Transverse colon (tissue), 4 donors: ENCODE measurements around the gene SLC24A3. TPM values are rescaled to one million over a fixed set of nuclear protein-coding genes. Genes with fewer than 3 reads are reported as not detected.
"Not testable (repeated sequence)": the region's sequence is repeated elsewhere in the genome, so short reads cannot be mapped to it uniquely, and the experiment has no call there.

Source experiments
- DNase-seq: peaks from one replicate; pipeline ENCODE4 v3.0.0-alpha.2; 2019
- H3K27ac ChIP-seq, 4 donors: fragments of 200-600 bp; sonication (generic); 2 replicates each; pipeline ENCODE4 v1.5.1; 2016 to 2018; ENCODE audit warnings: inconsistent platforms in 4 of 4
- H3K27me3 ChIP-seq: fragments of 200-600 bp; sonication (generic); 2 replicates; pipeline ENCODE4 v1.5.1; 2017; ENCODE audit warnings: inconsistent platforms
- H3K36me3 ChIP-seq, 4 donors: fragments of 200-600 bp; sonication (generic); 2 replicates each; pipeline ENCODE4 v1.5.1; 2017 to 2019; ENCODE audit warnings: inconsistent platforms in 4 of 4
- H3K4me1 ChIP-seq, 4 donors: fragments of 200-600 bp; sonication (generic); 2 replicates each; pipeline ENCODE4 v1.5.1; 2017 to 2020; ENCODE audit warnings: inconsistent platforms in 4 of 4
- H3K4me3 ChIP-seq, 4 donors: fragments of 200-600 bp; sonication (generic); 1 replicate in 1 of 4; 2 replicates in 3 of 4; pipeline versions ENCODE4 v1.5.1 to v1.6.1; 2017 to 2019; ENCODE audit warnings: inconsistent platforms in 4 of 4
- H3K9me3 ChIP-seq, 2 donors: fragments of 200-600 bp; sonication (generic); 2 replicates each; pipeline ENCODE4 v1.5.1; 2017 to 2019; ENCODE audit warnings: inconsistent platforms in 2 of 2
- EP300 ChIP-seq: sonication (generic); formaldehyde crosslinking; IDR thresholded peaks from one replicate; pipeline ENCODE4 v1.6.1; 2017; ENCODE audit warnings: antibody characterized with exemption, low read depth
- POLR2A ChIP-seq: fragments of 450-650 bp; IDR thresholded peaks from one replicate; pipeline ENCODE4 v1.6.1; 2016; ENCODE audit warnings: antibody characterized with exemption, mild to moderate bottlenecking, moderate library complexity
- POLR2AphosphoS5 ChIP-seq, 3 donors: sonication (generic); formaldehyde crosslinking; IDR thresholded peaks; one replicate each; pipeline ENCODE4 v1.6.1; 2016; ENCODE audit warnings: antibody characterized with exemption in 3 of 3
- WGBS, 2 donors: methylation state at CpG; one replicate each; pipeline ENCODE4 v1.1.5; 2018; ENCODE audit warnings: low coverage in 1 of 2; 5-methylcytosine and 5-hydroxymethylcytosine counted together
- in situ Hi-C, 4 donors: fragments of 200-750 bp; cut with MboI; loops; one replicate each; pipeline versions ENCODE4 v1.15.0 to v1.15.1; 2017; ENCODE audit warnings: low sequenced_read_pairs in 3 of 4, low pct_ligation_motif_present in 1 of 4, low pct_unique_long_range_greater_than_20kb in 1 of 4
- intact Hi-C: fragments of 100-400 bp; cut with DNase I; formaldehyde crosslinking; loops from one replicate; pipeline ENCODE4 v1.15.1; 2023; ENCODE audit warnings: low total_unique reads
- total RNA-seq, 4 donors: library from RNA; depleted of rRNA; stranded (reverse); fragments of >200 nt; gene quantifications; one replicate each; pipeline ENCODE4 v1.1.0, GENCODE V29; 2016
- TF ChIP-seq, protein P1 (sequence below), 5 experiments: fragments of 200-600 bp in 3 of 5; fragments of 450-650 bp in 2 of 5; sonication (generic) in 3 of 5; IDR thresholded peaks; 1 replicate in 2 of 5; 2 replicates in 3 of 5; pipeline ENCODE4 v1.5.1; 2016 to 2017; ENCODE audit warnings: antibody characterized with exemption in 5 of 5, inconsistent platforms in 3 of 5, mild to moderate bottlenecking in 2 of 5, moderate library complexity in 1 of 5

Gene SLC24A3
- total RNA-seq, 4 donors from 2014 or later, result 4.4 to 6.7 (median 4.6) TPM

DNA sequence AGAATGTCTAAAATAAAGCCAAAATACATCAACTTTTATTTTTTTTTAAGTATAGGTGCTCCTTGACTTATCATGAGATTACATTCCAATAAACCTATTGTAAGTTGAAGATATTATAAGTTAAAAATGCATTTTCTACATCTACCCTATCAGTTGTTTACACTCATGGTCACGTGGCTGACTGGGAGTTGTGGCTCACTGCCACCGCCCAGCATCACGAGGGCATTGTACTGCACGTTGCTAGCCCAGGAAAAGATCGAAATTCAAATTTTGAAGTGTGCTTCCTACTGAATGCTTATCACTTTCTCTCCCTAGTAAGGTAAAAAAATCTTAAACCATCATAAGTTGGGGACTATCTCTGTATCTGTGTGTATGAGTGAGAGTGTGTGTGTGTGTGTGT, 419.0 kb downstream of the SLC24A3 start:
- WGBS, 2 donors, result 49 to 70% methylated on average over 5 of the region's 5 CpGs
- intact Hi-C loops (no loop called here), in situ Hi-C loops (no loop called here)
- Histone ChIP-seq H3K4me1 (no peaks in the 10 kb centered on the region), H3K36me3 (no peaks in the 10 kb centered on the region), H3K27me3 (no peaks in the 10 kb centered on the region), H3K27ac (no peak overlapping the region), H3K4me3 (no peak overlapping the region), H3K9me3 (no peaks in the 10 kb centered on the region)
- TF ChIP-seq POLR2A, result no peak
- TF ChIP-seq EP300, result no peak
- TF ChIP-seq, protein P1, sequence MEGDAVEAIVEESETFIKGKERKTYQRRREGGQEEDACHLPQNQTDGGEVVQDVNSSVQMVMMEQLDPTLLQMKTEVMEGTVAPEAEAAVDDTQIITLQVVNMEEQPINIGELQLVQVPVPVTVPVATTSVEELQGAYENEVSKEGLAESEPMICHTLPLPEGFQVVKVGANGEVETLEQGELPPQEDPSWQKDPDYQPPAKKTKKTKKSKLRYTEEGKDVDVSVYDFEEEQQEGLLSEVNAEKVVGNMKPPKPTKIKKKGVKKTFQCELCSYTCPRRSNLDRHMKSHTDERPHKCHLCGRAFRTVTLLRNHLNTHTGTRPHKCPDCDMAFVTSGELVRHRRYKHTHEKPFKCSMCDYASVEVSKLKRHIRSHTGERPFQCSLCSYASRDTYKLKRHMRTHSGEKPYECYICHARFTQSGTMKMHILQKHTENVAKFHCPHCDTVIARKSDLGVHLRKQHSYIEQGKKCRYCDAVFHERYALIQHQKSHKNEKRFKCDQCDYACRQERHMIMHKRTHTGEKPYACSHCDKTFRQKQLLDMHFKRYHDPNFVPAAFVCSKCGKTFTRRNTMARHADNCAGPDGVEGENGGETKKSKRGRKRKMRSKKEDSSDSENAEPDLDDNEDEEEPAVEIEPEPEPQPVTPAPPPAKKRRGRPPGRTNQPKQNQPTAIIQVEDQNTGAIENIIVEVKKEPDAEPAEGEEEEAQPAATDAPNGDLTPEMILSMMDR (IDR thresholded peaks at IDR 0.05), result no peak
- no peak for DNase-seq

DNA sequence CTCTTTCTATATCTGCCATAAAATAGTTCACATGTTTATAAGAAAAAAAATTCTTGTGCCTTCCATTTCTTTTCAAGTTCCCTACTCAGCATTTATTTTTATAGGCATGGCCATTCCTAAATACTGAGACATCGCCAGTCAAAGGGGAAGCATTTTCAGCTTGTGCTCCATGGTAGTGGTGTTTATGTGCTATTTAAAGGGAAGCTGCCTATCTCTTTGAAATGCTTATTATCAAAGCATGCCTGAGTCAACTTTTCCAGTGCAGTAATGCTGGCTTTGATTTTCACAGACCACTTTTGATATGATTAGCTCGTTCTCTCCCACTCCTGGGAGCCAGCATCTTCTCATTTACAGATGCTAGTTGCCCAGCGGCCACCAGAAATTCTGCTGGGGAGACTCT, 421.5 kb downstream of the SLC24A3 start:
- Histone ChIP-seq H3K27ac (no peak overlapping the region), H3K9me3 (no peaks in the 10 kb centered on the region), H3K27me3 (no peaks in the 10 kb centered on the region), H3K4me3 (no peak overlapping the region), H3K4me1 (no peaks in the 10 kb centered on the region), H3K36me3 (no peaks in the 10 kb centered on the region)
- no peak for DNase-seq
- intact Hi-C loops, result no loop called here
- TF ChIP-seq, protein P1 (IDR thresholded peaks at IDR 0.05), result no peak
- TF ChIP-seq POLR2AphosphoS5 (IDR thresholded peaks at IDR 0.05), result no peak
- TF ChIP-seq EP300, result no peak
- TF ChIP-seq POLR2A, result no peak
- in situ Hi-C loops, result no loop called here
- WGBS, 2 donors, result 44 to 47% methylated on average over 3 of the region's 3 CpGs

- H3K27me3 ChIP-seq, H3K4me1 ChIP-seq, H3K4me3 ChIP-seq, H3K36me3 ChIP-seq, intact Hi-C loops, H3K9me3 ChIP-seq, DNase-seq, H3K27ac ChIP-seq: not testable (repeated sequence)
- WGBS, 2 donors, result 95% methylated on average over 31 of the region's 32 CpGs; no CpG with 5 or more reads in 1 of the 2 donors
- in situ Hi-C loops, result loop anchor here in 1 of 4 donors (10.0 kb wide), 1 partner anchor 1015 kb away; no protein-coding TSS in a partner anchor
These were observed 427.1 kb downstream of the SLC24A3 start for GRCh38 chr20:19639471-19640045.

GRCh38 chr20:19642860-19643259, 430.4 kb downstream of the SLC24A3 start:
- DNase-seq, result no peak
- no peak for TF ChIP-seq EP300
- TF ChIP-seq, protein P1 (IDR thresholded peaks at IDR 0.05), result no peak
- no peak for TF ChIP-seq POLR2A
- TF ChIP-seq POLR2AphosphoS5 (IDR thresholded peaks at IDR 0.05), result no peak
- Histone ChIP-seq H3K4me1 (no peaks in the 10 kb centered on the region), H3K27ac (no peak overlapping the region), H3K9me3 (no peaks in the 10 kb centered on the region), H3K4me3 (no peak overlapping the region), H3K27me3 (no peaks in the 10 kb centered on the region), H3K36me3 (no peaks in the 10 kb centered on the region)
- 74 to 94% methylated on average over 2 to 4 of the region's 4 CpGs for WGBS, 2 donors
- intact Hi-C loops, result no loop called here
- in situ Hi-C loops, result loop anchor here in 1 of 4 donors (10.0 kb wide), 1 partner anchor 1018 kb away; no protein-coding TSS in a partner anchor

DNA sequence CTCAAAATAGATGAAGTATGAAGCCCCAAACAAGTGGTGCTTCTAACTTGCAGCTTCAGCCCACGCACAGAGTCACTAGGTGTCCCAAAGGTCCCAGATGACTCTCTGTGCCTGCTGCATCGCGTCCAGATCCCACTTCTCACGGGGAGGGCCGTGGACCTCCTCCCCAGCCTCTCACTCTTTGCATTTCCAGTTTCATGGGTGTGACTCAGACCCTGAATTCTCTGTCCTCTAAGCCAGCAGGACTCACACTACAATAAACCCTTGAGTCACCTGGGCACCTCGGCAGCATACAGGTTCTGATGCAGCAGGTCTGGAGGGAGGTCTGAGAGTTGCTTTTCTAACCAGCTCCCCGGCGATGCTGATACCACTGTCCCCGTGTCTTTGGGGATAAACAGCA, 431.6 kb downstream of the SLC24A3 start:
- intact Hi-C loops (no loop called here), in situ Hi-C loops (loop anchor here in 1 of 4 donors (10.0 kb wide), 1 partner anchor 1019 kb away; no protein-coding TSS in a partner anchor)
- DNase-seq, result no peak
- 88% methylated on average over 9 of the region's 9 CpGs; no CpG with 5 or more reads in 1 of the 2 donors for WGBS, 2 donors
- H3K9me3 ChIP-seq, result no peaks in the 10 kb centered on the region
- no peaks in the 10 kb centered on the region for H3K4me1 ChIP-seq
- no peak for TF ChIP-seq POLR2AphosphoS5 (IDR thresholded peaks at IDR 0.05)
- TF ChIP-seq EP300, result no peak
- TF ChIP-seq, protein P1 (IDR thresholded peaks at IDR 0.05), result no peak
- TF ChIP-seq POLR2A, result no peak
- no peaks in the 10 kb centered on the region for H3K36me3 ChIP-seq
- H3K4me3 ChIP-seq, result no peak overlapping the region
- H3K27me3 ChIP-seq, result no peaks in the 10 kb centered on the region
- H3K27ac ChIP-seq, result no peak overlapping the region
